Right renal pelvis (tissue), 4 donors: ENCODE data around the gene THRB. TPM values are rescaled to one million over a fixed set of nuclear protein-coding genes. Genes with fewer than 3 reads are reported as not detected.
A peak's percentile ranks its signal among the peaks of the same experiment; 100 is the strongest.

Experiments used
- DNase-seq, 4 donors: peaks; one replicate each; pipeline ENCODE4 v3.0.0-alpha.2; 2013; ENCODE audit warnings: low read depth in 4 of 4, low spot score in 3 of 4, missing footprints in 1 of 4
- polyA plus RNA-seq, 4 donors: library from polyadenylated mRNA; unstranded; fragments of 120-200 nt; gene quantifications; one replicate each; pipeline ENCODE4 v1.2.1, GENCODE V29; 2013; ENCODE audit not compliant: insufficient read length in 4 of 4

The THRB gene
- 10 to 100 TPM; 23.2 to 31.3 (median 27.0) TPM for polyA plus RNA-seq

DNA sequence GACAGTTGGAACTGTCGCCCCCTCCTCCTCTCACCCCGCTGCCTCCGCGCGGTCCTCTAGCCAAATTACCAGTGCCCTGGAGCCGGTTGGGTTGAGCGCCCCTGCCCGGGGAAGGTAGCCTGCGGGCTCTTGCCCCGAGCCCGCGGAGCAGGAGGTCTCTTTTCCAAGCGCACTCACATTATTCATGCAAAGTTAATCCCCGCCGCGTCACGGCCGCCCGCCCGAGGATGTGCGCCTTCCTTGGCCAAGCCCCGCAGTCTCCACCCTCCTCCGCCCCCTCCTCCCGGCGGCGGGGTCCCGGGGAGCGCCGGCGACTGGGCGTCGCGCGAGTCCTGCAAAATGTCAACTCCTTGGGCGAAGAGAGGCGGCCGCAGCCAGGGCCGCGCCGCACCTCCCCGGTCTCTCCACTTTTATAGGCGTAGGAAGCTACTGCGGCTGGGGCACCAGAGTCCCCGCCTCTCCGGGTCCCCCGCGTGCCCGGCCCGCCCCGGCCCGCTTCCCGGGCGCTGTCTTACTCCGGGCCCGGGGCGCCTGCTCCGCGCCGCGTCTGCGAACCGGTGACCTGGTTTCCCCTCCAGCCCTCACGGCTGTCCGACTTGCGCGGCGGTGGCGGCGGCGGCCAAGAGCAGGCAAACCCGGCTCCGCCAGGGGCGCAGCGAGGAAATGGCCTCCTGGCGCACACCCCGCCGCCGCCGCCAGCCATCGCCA is at the start of gene THRB:
TSS of gene THRB (minus strand) at position 233 of the 708 bp plus-strand sequence.
- peak in 3 of 4 donors; percentile 38 to 57 (median 41) for DNase-seq

DNA sequence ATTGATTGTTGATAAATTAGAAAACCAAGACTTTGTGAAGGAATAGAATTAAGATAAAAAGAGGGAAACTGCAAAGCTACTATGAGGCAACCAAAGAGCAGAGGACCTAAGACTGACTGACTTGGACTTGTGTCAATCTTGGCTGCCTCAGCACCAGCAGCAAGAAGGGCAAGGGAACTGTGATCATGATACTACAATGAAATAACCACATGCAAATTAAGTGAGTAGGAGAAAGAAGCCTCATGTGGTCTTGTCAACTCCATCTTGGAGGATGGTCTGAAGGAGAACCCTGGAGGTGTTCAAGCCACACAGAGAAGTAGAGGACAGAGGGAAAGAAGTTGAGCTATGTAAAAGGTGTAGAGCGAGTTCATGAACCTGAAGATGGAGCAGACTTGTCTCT is 47.3 kb upstream of the THRB start:
- DNase-seq, result no peak

DNA sequence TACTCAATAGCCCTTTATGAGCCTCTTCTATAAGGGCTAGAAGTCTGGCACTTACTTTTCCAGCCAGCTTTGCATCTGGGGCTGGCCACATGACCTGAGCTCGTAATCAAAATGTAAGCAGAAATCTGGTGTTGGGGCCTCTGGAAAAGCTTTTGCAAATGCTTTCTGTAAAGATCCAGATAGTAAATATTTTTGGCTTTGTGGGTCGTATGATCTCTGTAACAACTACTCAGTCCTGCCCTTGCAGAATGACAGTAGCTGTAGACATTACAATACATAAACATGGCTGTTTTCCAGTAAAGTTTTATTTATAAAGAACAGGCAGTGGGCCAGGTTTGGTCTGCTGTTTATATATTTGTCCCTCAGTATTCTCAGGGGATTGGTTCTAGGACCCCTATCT is 46.2 kb upstream of the THRB start:
- DNase-seq, result no peak

DNA sequence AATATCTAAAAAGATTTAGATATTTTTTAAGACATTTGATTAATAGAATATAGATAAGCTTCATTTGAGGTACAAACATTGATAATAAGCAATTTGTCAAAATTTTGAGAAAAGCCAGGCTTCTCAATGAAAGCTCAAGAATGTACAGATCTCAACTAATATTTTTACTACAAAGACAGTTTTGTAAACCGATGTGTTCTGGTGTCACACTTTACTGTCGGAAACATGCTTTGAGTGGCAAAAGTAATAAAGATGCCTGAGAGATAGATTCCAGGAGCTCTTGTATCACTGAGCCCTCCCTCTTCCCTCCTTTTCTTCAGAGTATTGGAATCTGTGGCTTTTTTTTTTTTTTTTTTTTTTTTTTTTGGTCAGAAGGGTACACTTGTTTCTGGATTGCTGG is 45.0 kb upstream of the THRB start:
- DNase-seq, result no peak

DNA sequence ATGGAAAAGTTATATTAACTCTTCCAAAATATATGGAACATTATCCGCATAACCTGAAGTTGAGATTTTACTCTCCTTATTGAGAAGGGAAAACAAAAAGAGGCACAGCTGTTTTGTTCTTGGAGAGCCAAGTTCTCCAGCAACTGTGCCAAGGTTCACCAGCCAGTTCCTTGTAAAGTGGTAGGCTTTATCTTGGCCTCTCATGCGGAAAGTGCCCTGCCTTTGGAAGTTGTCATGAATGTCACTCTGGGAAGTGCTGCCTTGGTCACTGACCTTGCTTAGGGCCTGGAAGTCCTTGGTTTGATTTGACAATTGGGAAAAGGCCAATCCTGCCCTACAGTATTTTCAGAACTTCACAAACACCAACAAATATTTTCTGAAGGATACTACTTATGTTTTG is 44.2 kb upstream of the THRB start:
- no peak for DNase-seq

DNA sequence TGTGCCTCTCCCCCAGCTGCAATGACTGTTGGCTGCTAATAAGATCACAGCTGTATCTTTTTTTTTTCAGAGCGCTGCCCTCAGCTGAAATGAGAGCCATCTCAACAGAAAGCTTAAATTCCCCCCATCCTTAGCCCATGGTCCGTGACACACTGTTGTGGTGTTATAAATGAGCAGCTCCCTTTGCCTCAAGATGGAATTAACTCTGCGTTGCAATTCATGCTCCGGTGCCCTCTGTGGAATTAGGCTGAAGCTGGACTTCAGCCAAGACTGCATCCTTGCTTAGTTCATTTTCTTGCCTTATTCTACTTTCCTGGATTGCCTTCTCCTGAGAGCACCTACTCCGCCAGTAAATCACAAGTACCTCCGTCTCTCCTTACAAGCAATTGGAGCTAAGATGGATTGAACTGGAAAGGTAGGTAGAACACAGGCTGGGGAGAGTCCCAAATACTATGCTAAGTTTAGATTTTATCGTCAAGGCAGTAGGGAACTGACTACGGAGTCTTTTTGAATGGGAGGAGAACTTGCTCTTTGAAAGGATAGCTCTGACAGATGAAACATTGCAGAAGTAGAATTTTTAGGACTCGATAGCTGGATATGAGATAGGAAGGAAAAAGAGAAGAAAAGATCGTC is 39.0 kb upstream of the THRB start:
- DNase-seq, result no peak

DNA sequence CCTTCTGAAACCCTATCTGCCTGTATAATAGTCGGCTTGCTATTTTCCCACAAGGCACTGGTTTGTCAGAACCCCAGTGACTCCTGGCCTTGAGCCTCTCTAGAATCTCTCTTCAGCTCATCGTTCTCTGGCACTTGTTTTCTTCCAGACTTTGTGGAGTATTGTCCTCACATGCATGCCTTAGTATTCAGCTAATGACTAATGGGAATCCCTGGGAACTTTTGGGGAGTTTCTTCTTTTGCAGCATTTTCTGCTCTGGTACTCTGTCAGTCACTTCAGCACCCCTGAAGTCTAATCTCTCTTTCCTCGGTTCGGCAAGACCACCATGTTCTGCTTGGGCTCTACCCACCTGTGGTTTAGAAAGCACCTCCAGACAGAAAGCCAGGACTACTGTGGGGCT is 35.8 kb upstream of the THRB start:
- DNase-seq, result no peak

DNA sequence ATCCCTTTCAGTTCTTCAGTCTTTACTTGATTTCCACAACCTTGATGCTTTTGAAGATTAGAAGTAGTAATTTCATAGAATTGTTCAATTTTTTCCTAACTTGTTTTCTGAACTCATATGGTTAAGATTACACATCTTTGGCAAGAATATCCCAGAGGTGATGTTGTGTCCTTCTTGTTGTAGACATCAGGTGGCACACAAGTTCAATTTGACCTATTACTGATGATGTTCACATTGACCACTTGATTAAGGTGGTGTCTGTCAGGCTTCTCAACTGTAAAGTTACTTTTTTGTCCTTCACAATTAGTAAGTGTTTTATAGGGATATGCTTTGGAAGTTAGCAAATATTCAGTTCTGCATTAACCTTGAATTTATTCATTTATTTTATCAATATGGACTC is 34.6 kb upstream of the THRB start:
- no peak for DNase-seq

DNA sequence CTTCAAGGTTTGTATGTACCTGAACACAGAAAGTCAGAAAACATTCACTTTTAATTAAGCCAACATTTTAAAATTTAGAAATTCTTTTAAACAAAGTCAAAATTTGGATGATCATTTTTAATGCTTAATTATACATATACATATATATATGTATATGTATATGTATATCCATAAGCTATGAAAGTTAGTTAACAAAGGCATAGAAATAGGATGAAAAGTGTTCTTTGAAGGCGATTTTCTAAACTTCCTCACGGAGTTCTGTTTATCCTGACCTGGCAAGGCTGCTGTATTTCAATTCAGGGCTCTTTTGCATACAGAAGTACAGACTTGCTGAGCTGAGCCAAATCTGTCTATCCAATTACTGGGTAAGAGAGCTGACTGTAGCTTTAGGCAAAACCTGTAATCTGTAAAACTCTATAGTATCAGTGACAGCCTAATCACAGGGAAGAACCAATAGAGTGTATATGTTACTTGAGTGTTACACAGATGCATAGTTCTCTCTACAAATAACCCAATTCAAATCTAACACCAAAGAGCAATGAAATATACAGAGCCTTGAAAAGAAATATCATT is 32.1 kb upstream of the THRB start:
- no peak for DNase-seq

DNA sequence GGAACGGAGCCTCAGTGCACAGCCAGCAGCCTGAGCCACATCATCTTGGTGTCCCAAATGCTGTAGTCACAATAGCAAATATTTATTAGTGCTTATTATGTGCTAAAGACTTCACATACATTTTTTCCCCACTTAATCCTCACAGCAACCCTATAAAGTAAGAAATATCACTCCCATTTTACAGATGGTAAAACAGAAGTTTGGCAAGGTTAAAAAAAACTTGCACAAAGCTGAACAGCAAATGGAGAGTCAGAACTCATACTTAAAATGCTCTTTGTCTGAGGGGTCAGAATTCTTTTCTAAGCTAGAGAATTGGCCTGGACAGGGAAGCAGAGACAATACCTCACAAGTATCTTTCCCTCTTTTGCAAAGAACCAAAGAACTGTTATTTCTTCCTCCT is 30.9 kb upstream of the THRB start:
- no peak for DNase-seq

DNA sequence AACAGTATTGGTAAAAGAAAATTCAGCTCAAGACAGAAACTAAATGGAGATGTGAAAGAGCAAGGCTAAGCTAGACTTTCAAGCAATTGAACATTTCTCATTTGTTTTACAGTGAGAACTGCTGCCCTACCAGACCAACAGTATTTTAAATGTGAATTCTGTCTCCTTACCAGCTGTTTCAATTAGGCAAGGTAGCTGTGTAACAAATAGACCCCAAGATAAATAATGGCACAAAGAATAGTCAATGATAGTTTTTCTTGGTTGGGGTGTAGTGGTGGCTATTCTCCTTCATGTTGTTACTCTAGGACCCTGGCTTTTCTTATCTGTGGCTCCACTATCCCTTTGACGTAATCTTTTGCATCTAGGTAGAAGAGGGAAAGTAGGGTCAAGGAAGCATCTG is 30.4 kb upstream of the THRB start:
- DNase-seq, result no peak

DNA sequence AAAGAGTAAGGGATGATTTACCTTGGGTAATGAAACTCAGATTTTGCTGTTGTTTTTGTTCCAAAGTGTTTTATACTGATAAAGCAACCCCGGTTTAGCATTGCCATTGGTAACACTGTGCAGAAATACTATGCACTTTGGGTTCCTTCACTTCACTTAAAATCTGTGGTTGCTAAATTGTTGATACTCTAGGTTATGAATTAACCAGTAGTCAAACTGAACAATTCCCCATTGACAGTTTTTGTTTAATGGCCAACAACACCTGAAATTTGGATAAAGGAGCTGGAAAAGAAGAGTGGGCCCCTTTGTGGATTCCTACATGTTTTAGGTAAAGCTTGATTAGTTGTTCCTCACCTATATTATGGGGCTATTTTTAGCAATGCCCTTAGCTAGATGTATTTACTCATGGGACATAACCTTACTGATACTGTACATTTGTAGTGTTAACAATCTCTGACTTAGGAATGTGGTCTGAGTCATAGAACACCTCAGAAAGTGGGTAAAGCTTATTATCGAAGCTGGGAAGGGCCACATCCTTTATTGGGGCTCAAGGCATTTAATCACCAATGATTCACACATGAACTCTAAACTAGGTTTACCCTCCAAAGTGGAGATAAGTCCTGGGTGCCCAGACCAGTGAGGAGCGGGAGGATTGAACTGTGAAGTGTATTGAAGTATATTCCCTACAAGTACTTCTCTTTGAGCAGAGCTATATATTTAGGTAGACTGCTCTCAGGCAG is 29.5 kb upstream of the THRB start:
- DNase-seq, result no peak

DNA sequence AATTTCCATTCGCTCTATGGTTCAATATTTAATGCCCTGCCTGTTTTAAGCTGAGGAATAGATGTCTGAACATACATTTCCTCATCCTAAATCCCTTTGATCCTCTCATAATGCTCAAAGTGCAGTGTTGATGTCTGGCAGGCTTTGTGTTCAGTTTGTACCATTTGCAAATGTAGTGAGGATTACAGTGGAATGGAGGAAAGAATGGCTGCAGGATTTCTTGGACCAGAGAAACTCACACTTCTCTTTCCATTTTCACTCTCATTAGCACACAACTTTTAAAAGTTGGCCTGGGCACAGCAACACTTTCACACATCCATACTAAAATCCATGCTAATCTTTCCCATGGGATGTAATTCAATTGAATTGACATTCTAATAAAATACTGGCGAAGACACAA is 28.6 kb upstream of the THRB start:
- DNase-seq, result no peak

DNA sequence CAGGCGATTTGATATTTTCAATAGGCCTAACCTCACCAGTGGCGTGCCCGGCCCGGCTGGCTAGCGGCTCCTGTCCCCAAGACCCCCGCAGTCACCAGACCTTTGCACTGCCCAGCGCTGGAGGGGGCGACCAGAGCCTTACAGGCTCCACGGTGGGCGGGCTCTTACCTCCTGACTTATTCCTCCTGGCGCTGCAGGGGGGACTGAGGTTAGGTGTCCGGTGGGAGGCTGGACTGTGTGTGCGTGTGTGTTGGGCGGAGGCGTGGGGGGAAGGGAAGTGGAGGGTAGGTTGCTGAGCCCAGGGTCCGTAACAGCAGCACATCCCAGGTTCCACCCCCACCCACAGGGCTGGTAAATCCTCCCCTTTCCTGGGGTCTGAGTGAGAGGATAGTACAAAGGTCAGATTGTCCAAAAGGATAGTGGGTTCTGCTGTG is 27.5 kb upstream of the THRB start:
- DNase-seq, result no peak

DNA sequence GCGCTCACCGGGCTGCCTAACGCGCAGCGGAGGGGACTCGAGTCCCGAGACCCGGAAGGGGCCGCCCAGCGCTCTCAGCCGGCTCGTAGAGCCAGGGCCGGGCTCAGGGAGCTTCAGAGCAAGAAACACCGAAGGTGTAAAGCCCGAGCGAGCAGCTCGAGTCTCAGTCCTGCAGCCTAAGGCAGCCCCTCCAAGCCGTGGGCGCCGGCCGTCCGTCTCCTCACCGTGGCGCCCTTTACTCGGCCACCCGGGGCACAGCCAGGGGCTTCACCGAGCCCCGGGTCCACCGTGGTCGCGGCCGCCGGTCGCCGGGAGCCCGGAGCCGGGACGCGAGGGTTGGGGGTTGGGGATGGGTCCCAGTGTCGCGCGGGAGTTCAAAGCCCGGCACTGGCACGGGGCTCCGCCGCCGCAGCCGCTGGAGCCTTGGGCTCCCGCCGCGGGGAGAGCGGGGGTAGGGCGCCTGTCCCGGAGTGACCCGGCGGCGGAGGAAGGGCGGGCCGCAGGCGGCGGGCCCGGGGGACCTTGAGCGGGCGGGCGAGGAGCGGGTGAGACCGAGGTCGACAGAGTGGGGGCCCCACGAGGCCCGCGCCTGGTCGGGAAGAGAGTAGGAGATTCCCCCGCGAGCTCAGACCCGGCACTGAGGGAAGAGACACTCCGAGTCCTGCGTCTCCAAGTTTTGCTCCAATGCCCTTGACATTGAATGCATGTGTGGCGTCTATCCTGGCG is 26.9 kb upstream of the THRB start:
- DNase-seq, result no peak

DNA sequence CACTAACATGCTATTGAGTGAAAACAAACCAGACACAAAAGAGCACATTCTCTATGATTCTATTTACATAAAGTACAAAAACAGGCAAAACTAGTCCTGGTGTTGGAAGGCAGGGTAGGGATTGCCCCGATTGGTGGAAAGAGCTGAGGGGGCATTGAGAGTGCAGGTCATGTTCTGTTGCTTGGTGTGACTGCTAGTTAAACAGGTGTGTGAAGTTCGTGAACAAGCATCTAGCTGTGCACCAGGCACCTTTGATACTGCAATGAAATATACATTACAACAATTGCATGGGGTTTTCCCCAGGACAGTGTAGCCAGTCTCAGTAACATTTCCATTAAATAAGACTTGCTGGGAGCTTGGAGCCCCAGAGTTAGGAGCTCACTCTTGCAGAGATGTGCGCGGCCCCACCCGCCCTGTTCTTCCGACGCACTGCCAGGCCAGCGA is 26.3 kb upstream of the THRB start:
- no peak for DNase-seq

DNA sequence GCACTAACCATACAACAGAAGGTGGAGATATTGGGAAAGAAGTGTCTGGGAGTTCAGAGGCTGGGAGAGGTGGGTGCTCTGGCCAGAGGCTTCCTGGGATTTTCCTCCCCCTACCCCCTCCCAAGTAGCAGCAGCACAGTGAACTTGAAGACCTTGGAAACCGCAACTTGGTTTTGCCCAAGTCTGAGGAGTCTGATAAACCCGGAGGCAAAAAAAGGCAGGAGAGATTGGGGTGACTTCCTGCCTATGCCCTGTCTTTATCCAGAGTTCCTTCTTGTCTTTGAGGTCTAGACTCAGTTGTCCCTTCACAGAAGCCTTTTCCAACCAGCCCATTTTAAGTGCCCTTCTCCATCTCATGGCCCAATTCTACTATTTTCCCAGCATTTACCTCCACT is 25.4 kb upstream of the THRB start:
- DNase-seq, result no peak

DNA sequence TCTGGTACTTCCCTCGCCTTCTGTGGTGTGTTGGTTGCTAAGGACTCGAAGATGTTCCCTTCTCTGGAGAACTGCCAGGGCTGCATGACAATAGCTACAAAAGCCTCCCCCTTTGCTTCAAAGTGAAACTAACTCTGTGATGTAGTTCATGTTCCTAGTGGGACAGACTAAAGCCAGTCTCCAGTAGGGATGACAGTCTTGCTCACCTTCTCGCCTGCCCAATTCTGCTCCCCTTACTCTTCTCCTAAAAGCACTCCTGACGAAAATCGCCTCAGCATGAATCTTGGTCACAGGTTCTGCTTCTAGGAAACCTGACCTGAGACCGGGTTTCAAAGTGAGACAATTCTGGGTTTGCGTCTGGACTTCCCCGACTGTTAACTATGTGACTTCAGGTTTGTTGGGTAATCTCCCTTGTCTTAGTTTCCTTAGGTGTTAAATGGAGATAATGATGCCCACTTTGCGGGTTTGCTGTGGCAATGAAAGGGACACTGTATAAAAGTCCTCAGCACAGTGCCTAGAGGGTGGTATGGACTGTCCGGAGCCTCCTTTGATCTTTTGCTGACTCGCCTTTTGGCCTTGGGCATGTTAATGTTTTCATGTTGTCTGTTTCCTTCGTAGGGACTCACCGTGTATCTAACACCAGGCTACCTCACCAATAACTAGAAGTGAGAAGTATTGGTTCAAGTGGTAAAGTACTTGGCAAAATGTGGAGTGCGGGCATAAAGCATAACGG is 24.9 kb upstream of the THRB start:
- peak in 1 of 4 donors; percentile 33 for DNase-seq

DNA sequence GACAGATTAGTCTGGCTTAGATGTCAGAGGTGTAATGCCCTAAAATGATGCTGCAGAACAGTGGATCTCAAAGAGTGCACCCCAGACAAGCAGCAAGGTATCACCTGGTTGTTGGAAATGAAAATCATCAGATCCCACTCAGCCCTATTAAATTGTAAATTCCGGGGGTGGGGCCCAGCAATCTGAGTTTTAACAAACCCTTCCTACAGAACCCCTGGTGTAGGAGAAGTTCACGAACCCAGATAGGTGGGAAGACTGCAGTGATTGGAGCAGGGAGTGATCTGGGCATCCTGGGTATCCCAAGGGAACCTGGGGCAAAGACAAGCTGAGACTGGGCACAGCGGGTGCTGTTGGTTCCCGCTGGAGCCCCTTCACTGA is 24.3 kb upstream of the THRB start:
- DNase-seq, result no peak

DNA sequence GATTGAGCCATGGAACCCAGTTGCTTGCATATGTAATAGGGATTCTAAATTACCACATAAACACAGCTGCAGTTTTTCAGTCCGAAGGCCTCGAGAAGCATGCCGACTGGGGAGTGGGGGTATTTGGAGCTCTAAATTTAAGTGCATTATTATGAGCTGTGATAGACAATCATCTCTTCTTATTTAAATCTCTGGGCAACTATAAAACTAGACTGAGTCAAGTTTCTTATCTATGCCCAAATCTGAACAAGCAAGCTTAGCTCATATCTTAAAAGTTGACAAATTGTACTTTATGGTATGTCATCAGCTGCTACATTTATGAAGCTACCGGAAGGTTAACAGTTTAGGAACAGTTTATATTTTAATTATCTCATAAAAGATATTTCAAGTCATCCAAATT is 19.5 kb upstream of the THRB start:
- no peak for DNase-seq
